K562 (cell line): ENCODE results near the gene ZNF566. TPM values are rescaled to one million over a fixed set of nuclear protein-coding genes. Genes with fewer than 3 reads are reported as not detected.
A peak's percentile ranks its signal among the peaks of the same experiment; 100 is the strongest.

Source experiments
- ATAC-seq: fragments of 200-7000 bp; cut with Tn5 transposase; 3 replicates; pipeline ENCODE4 v1.9.1; 2020; ENCODE audit warnings: moderate library complexity
- BruUV-seq: library from RNA; stranded (reverse); fragments of 400-500 nt; replicated peaks from 2 replicates; lab custom pipeline; 2021; lab: Mats Ljungman, UMichigan
- CTCF ChIA-PET: fragments of 300-600 bp; formaldehyde crosslinking; extraction: SDS; loops from one replicate; lab custom pipeline; 2021; ENCODE audit warnings: low intra/inter-chr PET ratio; lab: Yijun Ruan, JAX
- POLR2A ChIA-PET: fragments of 300-600, 350-650 bp; sonication (Branson Sonifier 250); formaldehyde crosslinking; extraction: SDS; loops from one replicate; lab custom pipeline; 2021; ENCODE audit warnings: antibody characterized with exemption, inconsistent platforms; lab: Yijun Ruan, JAX
- DNase-seq, 4 experiments: peaks; one replicate each; pipeline versions ENCODE4 v3.0.0 to v3.0.0-alpha.2; 2011 to 2018; ENCODE audit warnings: low spot score in 3 of 4, mixed read lengths in 3 of 4; ENCODE audit errors: extremely low read depth in 1 of 4
- FAIRE-seq: peaks from 2 replicates; lab custom pipeline; 2011; peaks lifted over from hg19 to GRCh38; lab: Jason Lieb, UNC
- H2AFZ ChIP-seq: 2 replicates; pipeline ENCODE4 v1.6.0; 2011; ENCODE audit warnings: low read depth, low read length, control low read depth, inconsistent platforms
- H3K27ac ChIP-seq: fragments of 200-600 bp; 3 replicates; pipeline ENCODE4 v1.8.0; 2011; ENCODE audit warnings: low read depth, mild to moderate bottlenecking, control low read depth, inconsistent platforms, low read length, moderate library complexity, mixed read lengths; ENCODE audit errors: extremely low read depth
- H3K27me3 ChIP-seq, 2 experiments: fragments of 300-600 bp in 1 of 2; 2 replicates in 1 of 2; 3 replicates in 1 of 2; pipeline versions ENCODE4 v1.6.0 to v1.8.0; 2011; ENCODE audit warnings: inconsistent platforms in 2 of 2, low read length in 2 of 2, mild to moderate bottlenecking in 1 of 2, mixed read lengths in 1 of 2, moderate library complexity in 1 of 2; ENCODE audit not compliant: control insufficient read depth in 2 of 2, insufficient read depth in 2 of 2
- H3K36me3 ChIP-seq: fragments of 300-600 bp; 3 replicates; pipeline ENCODE4 v1.8.0; 2011; ENCODE audit warnings: mild to moderate bottlenecking, low read length, inconsistent platforms; ENCODE audit not compliant: control insufficient read depth, insufficient read depth
- H3K4me1 ChIP-seq, 2 experiments: fragments of 200-600 bp in 1 of 2; replicated peaks in 1 of 2; 2 replicates in 1 of 2; 3 replicates in 1 of 2; pipeline versions ENCODE4 v1.5.1 to v1.8.0; 2011; ENCODE audit warnings: inconsistent platforms in 2 of 2, low read length in 2 of 2, mild to moderate bottlenecking in 1 of 2, mixed read lengths in 1 of 2, moderate library complexity in 1 of 2; ENCODE audit not compliant: control insufficient read depth in 2 of 2, insufficient read depth in 2 of 2
- H3K4me2 ChIP-seq: 2 replicates; pipeline ENCODE4 v1.6.1; 2011; ENCODE audit warnings: low read length, control low read depth, inconsistent platforms, mixed read lengths; ENCODE audit not compliant: insufficient read depth
- H3K4me3 ChIP-seq: fragments of 200-600 bp; sonication (generic), shearing (Covaris generic); 2 replicates; pipeline ENCODE4 v1.5.1; 2016; ENCODE audit warnings: control low read depth, inconsistent platforms
- H3K79me2 ChIP-seq: fragments of 200-600 bp; 3 replicates; pipeline ENCODE4 v1.8.0; 2011; ENCODE audit warnings: low read length, inconsistent platforms; ENCODE audit not compliant: control insufficient read depth, insufficient read depth
- H3K9ac ChIP-seq, 2 experiments: 2 replicates each; pipeline versions ENCODE4 v1.6.0 to v1.6.1; 2011; ENCODE audit warnings: low read depth in 2 of 2, low read length in 2 of 2, control low read depth in 1 of 2, inconsistent platforms in 1 of 2, mild to moderate bottlenecking in 1 of 2, mixed read lengths in 1 of 2; ENCODE audit not compliant: insufficient read depth in 1 of 2
- H3K9me1 ChIP-seq: one replicate; pipeline ENCODE4 v1.6.0; 2011; ENCODE audit warnings: inconsistent platforms, mild to moderate bottlenecking, low read length, moderate library complexity; ENCODE audit not compliant: control insufficient read depth, insufficient read depth
- H3K9me3 ChIP-seq: replicated peaks from 2 replicates; pipeline ENCODE4 v1.5.1; 2011; ENCODE audit warnings: low read depth, low read length, inconsistent platforms; ENCODE audit not compliant: control insufficient read depth, insufficient read depth
- H4K20me1 ChIP-seq: replicated peaks from 2 replicates; pipeline ENCODE4 v1.6.1; 2011; ENCODE audit warnings: low read length, inconsistent platforms, mixed read lengths; ENCODE audit not compliant: control insufficient read depth, insufficient read depth
- HLTF ChIP-seq: fragments of 450-650 bp; IDR thresholded peaks from 2 replicates; pipeline ENCODE4 v1.6.1; 2016
- NELFE ChIP-seq: IDR thresholded peaks from 2 replicates; pipeline ENCODE4 v1.6.1; 2011; ENCODE audit warnings: mild to moderate bottlenecking; ENCODE audit not compliant: insufficient read depth, insufficient read length
- RUNX1 ChIP-seq: sonication (generic); IDR thresholded peaks from 2 replicates; pipeline ENCODE4 v1.6.1; 2016; ENCODE audit warnings: antibody characterized with exemption, low read depth
- TRIM28 ChIP-seq: fragments of 450-650 bp; IDR thresholded peaks from 2 replicates; pipeline ENCODE4 v1.6.1; 2017
- ZNF274 ChIP-seq: IDR thresholded peaks from 2 replicates; pipeline ENCODE4 v1.6.1; 2011; ENCODE audit warnings: low read depth, mild to moderate bottlenecking, low read length, moderate library complexity, borderline replicate concordance
- WGBS: fragments of 100-300 bp; shearing (Covaris generic); methylation state at CpG from one replicate; pipeline ENCODE4 v1.1.6; 2016; ENCODE audit warnings: low coverage, mixed read lengths; ENCODE audit not compliant: insufficient coverage; ENCODE audit errors: missing lambda C conversion rate; 5-methylcytosine and 5-hydroxymethylcytosine counted together
- in situ Hi-C: fragments of 300-500 bp; cut with MboI; formaldehyde crosslinking; loops from 4 replicates; pipeline ENCODE4 v1.15.0; 2018; ENCODE audit warnings: inconsistent platforms, mixed read lengths
- intact Hi-C: fragments of 100-400 bp; cut with micrococcal nuclease; formaldehyde crosslinking; loops from 2 replicates; pipeline ENCODE4 v1.14.2; 2022
- polyA plus RNA-seq, 8 experiments: library from polyadenylated mRNA; depleted of rRNA in 4 of 8; stranded (reverse) in 5 of 8; unstranded in 3 of 8; fragments of >200 nt; fragmentation: Nextera tagmentation in 2 of 8; fragmentation: Illumina TruSeq in 1 of 8; extraction: Ambion mirVana in 2 of 8; extraction: Trizol in 1 of 8; gene quantifications; 2 replicates each; pipeline versions ENCODE4 v1.2.1 to v1.2.3, GENCODE V29; 2011 to 2014; ENCODE audit warnings: inconsistent platforms in 1 of 8, missing spikeins in 1 of 8
- total RNA-seq, 7 experiments: library from RNA; depleted of rRNA in 6 of 7; stranded (reverse); fragments of >200 nt in 6 of 7; fragmentation: Illumina TruSeq in 2 of 7; extraction: Trizol in 2 of 7; gene quantifications; 2 replicates each; pipeline versions ENCODE4 v1.2.1 to v1.2.3, GENCODE V29; 2011 to 2021; ENCODE audit warnings: low replicate concordance in 1 of 7

The ZNF566 gene
- total and polyA plus RNA-seq, 9 of the 15 experiments (the other 6 are each of a cell fraction or from before 2014, with no cell fraction given): 5.5 to 11.4 (median 9.7) TPM

- H3K9me3 ChIP-seq: no peaks in the 10 kb centered on the region; the same call in 1 of the 2 replicates
- intact Hi-C loops: no loop called here
- in situ Hi-C loops: no loop called here
- no peak overlapping the region for H3K4me2 ChIP-seq
- TF ChIP-seq NELFE (no peak), HLTF (no peak)
- TF ChIP-seq, all 486 proteins: peak for 0
- Histone ChIP-seq H2AFZ (no peak overlapping the region), H3K36me3 (no peaks in the 10 kb centered on the region), H3K79me2 (no peaks in the 10 kb centered on the region), H3K27ac (no peak overlapping the region), H3K27me3 (no peaks in the 10 kb centered on the region), H3K4me3 (no peak overlapping the region), H4K20me1 (no peaks in the 10 kb centered on the region), H3K4me1 (no peaks in the 10 kb centered on the region), H3K9me1 (no peaks in the 10 kb centered on the region), H3K9ac (no peak overlapping the region)
- BruUV-seq: no TSS peak
- ATAC-seq (no peak), DNase-seq (no peak), FAIRE-seq (no peak)
- POLR2A ChIA-PET: interaction anchor here (1.4 kb wide), 1 partner anchor 32 kb away, joined by 3 read pairs; the partner anchor contains the start of gene ZNF566
- WGBS: 74% methylated on average over 2 of the region's 2 CpGs
- CTCF ChIA-PET: no interaction called here
Observed at GRCh38 chr19:36456831-36457230, 32.5 kb downstream of the ZNF566 start.

GRCh38 chr19:36449059-36449670 lies 40.2 kb downstream of the ZNF566 start:
- Histone ChIP-seq H3K27me3 (no peaks in the 10 kb centered on the region), H3K79me2 (no peaks in the 10 kb centered on the region), H3K9ac (no peak overlapping the region), H3K9me1 (no peaks in the 10 kb centered on the region), H3K27ac (no peak overlapping the region), H4K20me1 (no peaks in the 10 kb centered on the region), H3K4me2 (no peak overlapping the region), H2AFZ (no peak overlapping the region), H3K36me3 (peaks cover 17% of the 10 kb centered on the region; the same call in 2 of the 3 replicates), H3K4me1 (no peaks in the 10 kb centered on the region), H3K9me3 (peaks cover 8% of the 10 kb centered on the region), H3K4me3 (no peak overlapping the region)
- ChIA-PET CTCF (no interaction called here), POLR2A (no interaction called here)
- 96% methylated on average over 5 of the region's 5 CpGs for WGBS
- no TSS peak for BruUV-seq
- ATAC-seq (no peak), DNase-seq (no peak), FAIRE-seq (no peak)
- in situ Hi-C loops: no loop called here
- intact Hi-C loops: no loop called here
- TF ChIP-seq RUNX1 (no peak), TRIM28 (peak; percentile 75; the same call in 1 of the 2 replicates), ZNF274 (peak; percentile 98)
